Transverse colon (tissue), 4 donors: ENCODE results near the gene RAPGEF4.

ENCODE experiments used
- POLR2A ChIP-seq: fragments of 450-650 bp; IDR thresholded peaks from one replicate; pipeline ENCODE4 v1.6.1; 2016; ENCODE audit warnings: antibody characterized with exemption, mild to moderate bottlenecking, moderate library complexity
- POLR2AphosphoS5 ChIP-seq, 3 donors: sonication (generic); formaldehyde crosslinking; IDR thresholded peaks; one replicate each; pipeline ENCODE4 v1.6.1; 2016; ENCODE audit warnings: antibody characterized with exemption in 3 of 3
- TF ChIP-seq, protein P1 (sequence below), 5 experiments: fragments of 200-600 bp in 3 of 5; fragments of 450-650 bp in 2 of 5; sonication (generic) in 3 of 5; IDR thresholded peaks; 1 replicate in 2 of 5; 2 replicates in 3 of 5; pipeline ENCODE4 v1.5.1; 2016 to 2017; ENCODE audit warnings: antibody characterized with exemption in 5 of 5, inconsistent platforms in 3 of 5, mild to moderate bottlenecking in 2 of 5, moderate library complexity in 1 of 5

DNA sequence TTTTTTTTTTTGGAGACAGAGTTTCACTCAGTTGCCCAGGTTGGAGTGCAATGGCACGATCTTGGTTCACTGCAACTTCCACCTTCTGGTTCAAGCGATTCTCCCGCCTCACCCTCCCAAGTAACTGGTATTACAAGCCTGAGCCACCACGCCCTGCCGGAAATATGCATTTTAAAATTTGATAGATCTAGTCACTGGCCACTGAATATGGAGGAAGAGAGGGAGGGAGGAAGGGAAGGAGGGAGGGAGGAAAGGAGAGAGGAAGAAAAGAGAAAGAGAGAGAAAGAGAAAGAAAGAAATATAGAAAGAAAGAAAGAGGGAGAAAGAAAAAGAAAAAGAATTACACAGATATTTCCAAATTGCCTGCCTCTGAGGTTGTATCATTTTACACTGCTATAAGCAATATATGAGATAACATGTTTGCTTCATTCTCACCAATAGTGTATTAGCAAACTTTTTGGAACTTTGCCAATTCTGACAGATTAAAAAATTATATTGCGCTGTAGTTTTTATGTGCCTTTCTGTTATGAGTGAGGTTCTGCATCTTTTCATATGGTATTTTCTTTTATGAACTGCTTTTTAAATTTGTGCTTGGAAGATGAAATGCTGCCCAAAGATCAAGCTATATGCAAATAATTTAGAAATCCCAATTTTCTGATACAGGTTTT lies 178.8 kb downstream of the RAPGEF4 start:
- TF ChIP-seq, protein P1, sequence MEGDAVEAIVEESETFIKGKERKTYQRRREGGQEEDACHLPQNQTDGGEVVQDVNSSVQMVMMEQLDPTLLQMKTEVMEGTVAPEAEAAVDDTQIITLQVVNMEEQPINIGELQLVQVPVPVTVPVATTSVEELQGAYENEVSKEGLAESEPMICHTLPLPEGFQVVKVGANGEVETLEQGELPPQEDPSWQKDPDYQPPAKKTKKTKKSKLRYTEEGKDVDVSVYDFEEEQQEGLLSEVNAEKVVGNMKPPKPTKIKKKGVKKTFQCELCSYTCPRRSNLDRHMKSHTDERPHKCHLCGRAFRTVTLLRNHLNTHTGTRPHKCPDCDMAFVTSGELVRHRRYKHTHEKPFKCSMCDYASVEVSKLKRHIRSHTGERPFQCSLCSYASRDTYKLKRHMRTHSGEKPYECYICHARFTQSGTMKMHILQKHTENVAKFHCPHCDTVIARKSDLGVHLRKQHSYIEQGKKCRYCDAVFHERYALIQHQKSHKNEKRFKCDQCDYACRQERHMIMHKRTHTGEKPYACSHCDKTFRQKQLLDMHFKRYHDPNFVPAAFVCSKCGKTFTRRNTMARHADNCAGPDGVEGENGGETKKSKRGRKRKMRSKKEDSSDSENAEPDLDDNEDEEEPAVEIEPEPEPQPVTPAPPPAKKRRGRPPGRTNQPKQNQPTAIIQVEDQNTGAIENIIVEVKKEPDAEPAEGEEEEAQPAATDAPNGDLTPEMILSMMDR (IDR thresholded peaks at IDR 0.05): no peak
- TF ChIP-seq POLR2AphosphoS5 (IDR thresholded peaks at IDR 0.05) (no peak), POLR2A (no peak)
